ENCODE results near the gene DLEC1.

DNA sequence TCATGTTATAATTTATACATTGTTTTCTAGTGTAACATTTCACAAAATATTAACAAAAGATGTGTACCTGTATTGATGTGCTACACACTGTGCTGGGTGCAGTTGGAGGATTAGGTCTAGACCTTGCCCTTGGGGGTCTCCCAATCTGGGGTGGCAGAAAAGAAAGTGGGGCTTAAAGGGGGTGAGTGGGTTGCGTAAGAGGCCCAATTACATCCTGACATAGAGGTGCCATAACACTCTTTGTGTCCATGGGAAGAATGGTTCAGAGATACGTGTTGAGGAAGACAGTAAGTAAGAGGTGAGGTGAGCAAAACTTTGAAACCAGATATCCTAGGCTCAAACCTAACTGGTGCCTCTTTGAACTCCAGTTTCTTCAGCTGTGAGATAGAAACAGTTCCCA, 31.0 kb downstream of the DLEC1 start:
- TF ChIP-seq, protein P1, sequence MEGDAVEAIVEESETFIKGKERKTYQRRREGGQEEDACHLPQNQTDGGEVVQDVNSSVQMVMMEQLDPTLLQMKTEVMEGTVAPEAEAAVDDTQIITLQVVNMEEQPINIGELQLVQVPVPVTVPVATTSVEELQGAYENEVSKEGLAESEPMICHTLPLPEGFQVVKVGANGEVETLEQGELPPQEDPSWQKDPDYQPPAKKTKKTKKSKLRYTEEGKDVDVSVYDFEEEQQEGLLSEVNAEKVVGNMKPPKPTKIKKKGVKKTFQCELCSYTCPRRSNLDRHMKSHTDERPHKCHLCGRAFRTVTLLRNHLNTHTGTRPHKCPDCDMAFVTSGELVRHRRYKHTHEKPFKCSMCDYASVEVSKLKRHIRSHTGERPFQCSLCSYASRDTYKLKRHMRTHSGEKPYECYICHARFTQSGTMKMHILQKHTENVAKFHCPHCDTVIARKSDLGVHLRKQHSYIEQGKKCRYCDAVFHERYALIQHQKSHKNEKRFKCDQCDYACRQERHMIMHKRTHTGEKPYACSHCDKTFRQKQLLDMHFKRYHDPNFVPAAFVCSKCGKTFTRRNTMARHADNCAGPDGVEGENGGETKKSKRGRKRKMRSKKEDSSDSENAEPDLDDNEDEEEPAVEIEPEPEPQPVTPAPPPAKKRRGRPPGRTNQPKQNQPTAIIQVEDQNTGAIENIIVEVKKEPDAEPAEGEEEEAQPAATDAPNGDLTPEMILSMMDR (IDR thresholded peaks at IDR 0.05), result no peak
- TF ChIP-seq EP300 (IDR thresholded peaks at IDR 0.05), result no peak
- TF ChIP-seq POLR2AphosphoS5 (IDR thresholded peaks at IDR 0.05), result no peak
- TF ChIP-seq POLR2A (IDR thresholded peaks at IDR 0.05), result no peak
